Hematopoietic multipotent progenitor cell treated with erythropoietin and hydrocortisone succinate and interleukin-3 and kit ligand, for 15 days (in vitro differentiated cells): ENCODE data around the gene IL17REL.

Experiments
- DNase-seq: peaks from one replicate; pipeline ENCODE4 v3.0.0-alpha.2; 2015; ENCODE audit warnings: low spot score

The IL17REL gene

DNA sequence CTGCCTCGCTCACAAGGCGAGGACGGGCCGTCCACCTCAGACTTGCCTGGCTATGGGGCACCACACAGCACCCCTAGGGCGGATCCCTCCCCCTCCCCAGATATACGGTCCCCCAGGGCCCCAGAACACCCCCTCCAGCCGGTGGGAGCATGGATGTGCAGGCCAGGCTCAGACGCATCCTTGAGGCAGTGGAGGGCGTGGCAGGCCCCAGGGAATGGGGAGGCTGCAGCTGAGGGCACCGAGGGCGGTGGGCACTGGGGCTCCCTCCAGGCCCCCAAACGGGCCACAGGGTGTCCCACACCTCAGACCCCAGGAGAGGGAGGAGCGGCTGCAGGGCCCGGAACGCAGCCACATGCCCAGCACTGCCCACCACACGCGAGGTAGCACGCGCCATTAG, 33.5 kb upstream of the IL17REL start:
- DNase-seq: no peak

DNA sequence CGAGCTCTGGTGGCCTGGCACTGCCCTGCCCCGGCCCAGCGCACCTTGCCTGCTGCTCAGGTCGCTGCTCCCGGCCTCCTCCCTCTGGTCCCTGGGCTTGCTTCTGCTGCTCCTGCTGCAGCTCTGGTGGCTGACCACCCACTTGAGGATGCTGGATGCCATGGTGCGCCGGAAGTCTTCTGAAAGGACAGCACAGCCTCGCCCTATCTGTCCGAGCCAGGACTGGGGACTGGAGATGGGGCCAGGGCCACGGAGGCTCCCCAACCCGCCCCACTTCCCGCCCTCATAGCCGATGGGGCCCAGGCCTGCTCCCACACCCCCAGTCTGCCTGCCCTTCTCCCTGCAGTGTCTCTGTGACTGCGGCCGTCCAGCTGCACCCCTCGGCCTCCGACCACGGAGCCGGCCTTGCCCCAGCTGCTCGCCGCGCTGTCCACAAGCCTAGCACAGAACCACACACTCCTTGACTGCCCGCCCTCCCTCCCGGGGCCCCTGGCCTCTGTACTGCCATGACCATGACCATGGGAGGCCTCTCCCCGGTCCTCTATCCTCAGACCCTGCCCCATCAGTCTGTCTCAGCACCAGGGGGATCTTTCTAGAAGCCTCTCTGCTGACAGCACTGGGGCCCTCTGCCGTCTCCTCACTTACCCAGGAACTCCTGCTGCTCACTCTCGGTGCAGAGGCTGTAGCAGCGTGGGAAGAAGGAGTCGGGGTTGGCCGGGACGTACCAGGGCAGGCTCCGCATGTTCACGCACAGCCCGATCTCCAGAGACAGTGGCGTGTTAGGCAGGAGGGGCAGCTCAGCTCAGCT, 32.9 kb upstream of the IL17REL start:
- no peak for DNase-seq

DNA sequence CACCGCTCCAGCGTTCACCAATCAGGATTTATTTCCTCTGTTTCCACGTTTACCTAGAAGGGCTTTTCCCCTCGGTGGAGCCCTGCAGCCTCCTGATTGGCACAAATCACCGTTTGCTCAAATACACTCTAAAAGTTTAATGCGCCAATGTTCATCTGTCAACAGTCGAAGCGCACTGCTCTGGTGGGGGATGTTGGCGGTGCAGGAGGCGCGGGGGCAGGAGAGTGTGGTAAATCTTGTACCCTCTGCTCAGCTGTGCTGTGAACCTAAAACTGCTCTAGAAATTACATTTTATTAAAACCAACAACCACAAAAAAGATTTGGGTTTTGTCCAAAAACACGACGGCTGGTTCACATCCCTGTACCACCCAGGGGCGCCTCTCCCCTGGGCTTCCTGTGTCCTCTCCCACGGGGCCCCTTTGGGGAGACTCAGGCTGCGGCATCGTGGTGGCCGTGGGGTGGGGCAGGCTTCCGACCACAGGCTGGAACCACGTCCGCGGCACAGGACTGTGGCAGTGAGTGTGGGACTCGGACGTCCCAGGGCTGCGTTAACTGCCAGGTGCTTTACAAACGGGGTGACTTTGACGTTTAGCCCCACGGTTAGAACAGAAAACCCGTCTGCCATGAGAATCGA, 32.0 kb upstream of the IL17REL start:
- DNase-seq: no peak

DNA sequence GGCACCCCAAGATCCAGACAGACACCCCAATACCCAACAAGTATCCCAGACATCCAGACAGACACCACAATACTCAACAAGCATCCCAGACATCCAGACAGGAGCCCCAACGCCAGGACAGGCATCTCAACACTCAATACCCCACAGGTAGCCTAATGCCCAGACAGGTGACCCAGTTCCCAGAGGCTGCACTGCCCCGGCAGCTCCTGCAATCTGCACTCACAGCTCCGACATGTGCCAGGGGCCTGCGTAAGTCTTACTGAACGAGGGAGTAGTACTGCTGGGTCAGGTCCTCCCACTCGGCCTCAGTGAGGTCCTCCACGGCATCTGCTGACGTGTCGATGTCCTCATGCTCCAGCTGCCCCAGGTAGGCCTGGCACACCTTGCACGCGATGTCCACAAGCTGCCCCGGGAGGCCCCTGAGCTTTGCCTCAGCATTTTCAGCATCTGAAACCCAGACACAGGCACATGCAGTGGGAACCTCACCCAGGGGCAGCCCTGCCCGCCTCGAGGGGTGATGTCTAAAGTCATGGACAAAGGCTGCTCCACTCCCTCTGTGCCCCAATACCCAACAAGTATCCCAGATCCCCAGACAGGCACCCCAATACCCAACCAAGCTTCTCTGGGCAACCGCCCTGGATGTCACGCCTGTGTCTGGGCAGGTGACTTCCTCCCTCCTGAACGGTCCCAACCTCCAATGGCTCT, 28.9 kb upstream of the IL17REL start:
- no peak for DNase-seq

DNA sequence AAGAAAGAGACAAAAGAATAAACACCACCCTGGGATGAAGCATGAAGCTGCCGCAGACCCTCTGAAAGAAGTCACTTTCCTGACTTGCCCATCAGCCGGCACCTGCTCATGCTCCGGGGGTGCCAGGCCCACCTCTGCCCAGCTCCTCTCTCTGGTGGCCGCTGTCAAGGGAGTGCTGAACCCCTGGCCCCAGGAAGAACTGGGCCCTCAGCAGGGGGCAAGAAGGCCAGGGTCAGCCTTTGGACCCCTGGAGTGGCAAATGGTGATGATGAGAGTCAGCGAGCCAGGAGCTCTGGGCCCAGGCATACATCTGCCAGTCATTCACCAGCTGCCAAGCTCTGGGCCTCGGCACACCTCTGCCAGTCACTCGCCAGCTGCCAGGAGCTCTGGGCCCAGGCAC, 28.2 kb upstream of the IL17REL start:
- DNase-seq: no peak

DNA sequence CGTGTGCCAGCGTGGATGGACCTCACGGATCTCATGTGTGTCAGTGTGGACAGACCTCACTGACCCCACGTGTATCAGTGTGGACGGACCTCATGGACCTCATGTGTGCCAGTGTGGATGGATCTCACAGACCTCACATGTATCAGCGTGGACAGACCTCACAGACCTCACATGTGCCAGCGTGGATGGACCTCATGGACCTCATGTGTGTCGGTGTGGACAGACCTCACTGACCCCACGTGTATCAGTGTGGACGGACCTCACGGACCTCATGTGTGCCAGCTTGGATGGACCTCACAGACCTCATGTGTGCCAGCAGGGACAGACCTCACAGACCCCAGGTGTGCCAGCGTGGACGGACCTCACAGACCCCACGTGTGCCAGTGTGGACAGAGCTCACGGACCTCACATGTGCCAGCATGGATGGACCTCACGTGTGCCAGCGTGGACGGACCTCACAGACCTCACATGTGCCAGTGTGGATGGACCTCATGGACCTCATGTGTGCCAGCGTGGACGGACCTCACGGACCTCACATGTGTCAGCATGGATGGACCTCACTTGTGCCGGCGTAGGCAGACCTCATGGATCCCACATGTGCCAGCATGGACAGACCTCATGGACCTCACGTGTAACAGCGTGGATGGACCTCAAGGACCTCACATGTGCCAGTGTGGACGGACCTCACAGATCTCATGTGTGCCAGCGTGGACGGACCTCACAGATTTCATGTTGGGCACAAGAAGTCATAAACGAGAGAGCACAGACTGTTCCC, 27.3 kb upstream of the IL17REL start:
- no peak for DNase-seq

DNA sequence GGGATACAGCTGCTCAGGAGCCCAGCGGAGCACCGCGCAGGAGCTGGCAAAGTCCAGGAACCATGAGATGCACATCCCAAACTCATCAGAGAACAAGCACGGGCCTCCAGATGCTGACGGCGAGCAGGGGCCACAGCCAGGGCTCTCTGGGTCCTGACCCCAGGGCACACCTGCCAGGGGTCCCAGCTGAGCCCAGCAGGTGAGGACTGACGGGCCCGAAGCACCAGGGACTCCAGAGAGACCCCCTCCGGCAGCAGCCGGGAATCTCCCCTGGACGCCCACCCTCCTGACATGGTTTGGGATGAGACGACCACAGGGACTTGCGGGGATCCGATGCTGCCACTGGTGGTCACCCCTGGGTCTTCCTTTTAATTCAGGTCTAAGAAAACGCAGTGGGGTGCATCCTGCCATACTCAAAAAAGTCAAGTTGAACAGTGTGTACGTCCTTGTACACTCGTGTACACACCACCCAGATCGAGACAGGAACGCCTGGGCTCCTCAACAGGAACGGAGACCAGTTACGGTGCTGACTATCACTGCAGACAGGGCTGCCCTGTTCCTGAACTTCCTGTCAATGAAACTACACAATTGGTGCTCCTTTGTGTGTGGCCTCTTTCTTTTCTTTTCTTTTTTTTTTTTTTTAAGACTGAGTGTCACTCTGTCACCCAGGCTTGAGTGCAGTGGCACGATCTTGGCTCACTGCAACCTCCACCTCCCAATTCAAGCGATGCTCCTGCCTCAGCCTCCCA, 23.6 kb upstream of the IL17REL start:
- no peak for DNase-seq

DNA sequence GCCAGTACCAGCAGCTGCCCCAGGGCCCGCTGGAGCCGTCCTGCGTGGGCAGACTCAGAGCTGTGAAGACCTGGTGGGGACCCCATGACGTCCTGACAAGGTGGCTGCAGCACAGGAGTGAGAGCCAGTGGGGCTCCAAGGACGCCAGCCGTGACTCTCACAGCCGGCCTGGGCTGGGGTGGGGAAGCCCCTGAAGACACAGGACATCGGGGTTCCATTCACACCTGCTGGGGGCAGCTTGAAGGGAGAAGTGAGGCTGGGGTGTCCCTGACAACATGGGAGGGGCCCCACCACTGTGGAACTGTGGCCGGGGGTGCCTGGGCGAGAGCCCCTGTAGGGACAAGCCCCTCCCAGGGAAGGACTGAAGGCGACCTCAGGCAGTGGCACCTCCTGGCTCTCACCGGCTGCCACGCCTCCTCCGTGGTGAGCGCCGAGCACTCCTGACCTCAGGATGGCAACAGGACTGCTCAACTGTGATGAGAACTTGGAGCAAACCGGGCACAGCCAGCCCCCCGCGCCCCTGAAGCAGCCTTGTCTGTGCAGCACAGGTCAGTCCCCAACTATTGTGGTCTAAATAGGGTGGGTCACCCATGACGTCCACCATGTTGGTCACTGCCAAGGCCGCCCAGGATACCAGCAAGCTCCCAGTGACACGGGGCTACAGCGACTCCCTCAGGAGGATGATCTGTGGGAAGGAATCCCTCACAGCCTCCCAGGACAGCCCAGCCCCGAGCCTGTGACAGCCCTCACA, 22.7 kb upstream of the IL17REL start:
- no peak for DNase-seq

DNA sequence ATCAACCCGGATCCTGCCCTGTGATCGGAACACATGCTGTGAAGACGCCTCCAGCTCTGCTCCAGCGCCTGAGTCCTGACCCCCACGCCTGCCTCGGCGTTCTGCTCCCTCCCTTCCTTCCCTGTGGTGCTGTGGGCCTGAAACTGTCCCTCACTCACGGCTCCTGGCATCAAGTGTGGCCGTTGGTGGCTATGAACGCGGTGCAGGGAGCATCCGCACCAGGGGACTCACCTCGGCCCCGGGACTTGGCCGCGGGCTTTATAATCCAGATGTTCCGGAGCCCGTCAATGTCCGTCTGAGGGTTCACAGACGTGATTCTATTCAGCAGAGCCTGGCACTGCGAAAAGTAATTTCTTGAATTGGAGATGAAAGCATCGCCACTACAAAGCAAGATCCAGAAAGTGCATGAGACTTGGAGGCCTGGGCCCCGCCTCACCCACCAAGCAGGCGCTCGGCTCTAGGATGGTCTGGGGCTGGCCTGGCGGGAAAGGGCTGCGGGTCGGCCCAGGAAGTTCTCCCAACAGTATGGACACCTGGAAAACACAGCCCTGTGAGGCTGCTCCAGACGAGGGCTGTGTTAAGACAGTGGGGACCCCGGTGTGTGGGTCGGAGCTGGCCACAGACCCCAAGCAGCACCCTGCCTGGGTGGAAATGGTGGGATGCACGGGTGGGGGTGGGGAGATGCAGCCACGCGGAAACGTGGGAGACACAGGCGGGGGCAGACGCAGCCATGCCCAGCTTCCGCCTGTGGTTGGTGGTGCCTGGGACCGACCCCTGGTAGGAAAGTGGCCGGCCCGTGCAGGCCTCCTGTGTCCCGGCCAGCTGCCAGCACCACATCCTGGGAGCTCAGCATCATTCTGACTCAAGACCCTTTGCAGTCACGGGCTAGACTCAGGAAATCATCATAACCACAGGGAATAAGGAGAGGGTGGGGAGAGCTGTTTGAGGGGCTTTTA, 21.8 kb upstream of the IL17REL start:
- no peak for DNase-seq

DNA sequence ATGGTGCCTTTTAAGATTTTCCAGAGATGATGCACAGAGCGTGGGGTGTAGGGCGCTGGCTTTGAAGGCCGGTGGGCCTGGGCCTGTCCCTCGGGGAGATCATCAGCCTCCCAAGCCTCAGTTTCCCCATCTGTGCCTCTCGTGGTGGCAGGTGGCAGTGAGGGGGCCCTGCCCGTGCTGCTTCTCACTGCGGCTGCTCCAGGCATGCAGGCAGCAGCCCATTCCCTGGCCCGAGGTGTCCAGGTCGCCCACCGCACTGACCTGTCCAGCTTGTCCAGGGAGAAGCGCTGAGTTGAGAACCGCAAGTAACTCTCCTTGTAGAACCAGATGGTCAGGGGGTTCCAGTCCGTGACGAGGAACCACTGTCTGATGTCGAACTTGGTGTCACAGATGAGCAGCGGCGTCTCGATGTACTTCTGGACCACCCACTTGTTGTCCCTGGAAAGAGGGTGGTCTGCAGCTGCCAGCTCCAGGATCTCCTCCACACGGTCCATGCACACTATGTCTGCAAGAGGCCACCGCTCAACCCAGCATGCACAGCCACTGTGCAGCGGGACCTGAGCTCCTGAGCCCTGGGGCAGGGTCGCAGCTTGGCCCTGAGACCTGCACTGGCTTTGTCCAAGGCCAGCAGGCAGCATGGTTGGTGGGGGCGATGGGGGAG, 20.5 kb upstream of the IL17REL start:
- DNase-seq: no peak

DNA sequence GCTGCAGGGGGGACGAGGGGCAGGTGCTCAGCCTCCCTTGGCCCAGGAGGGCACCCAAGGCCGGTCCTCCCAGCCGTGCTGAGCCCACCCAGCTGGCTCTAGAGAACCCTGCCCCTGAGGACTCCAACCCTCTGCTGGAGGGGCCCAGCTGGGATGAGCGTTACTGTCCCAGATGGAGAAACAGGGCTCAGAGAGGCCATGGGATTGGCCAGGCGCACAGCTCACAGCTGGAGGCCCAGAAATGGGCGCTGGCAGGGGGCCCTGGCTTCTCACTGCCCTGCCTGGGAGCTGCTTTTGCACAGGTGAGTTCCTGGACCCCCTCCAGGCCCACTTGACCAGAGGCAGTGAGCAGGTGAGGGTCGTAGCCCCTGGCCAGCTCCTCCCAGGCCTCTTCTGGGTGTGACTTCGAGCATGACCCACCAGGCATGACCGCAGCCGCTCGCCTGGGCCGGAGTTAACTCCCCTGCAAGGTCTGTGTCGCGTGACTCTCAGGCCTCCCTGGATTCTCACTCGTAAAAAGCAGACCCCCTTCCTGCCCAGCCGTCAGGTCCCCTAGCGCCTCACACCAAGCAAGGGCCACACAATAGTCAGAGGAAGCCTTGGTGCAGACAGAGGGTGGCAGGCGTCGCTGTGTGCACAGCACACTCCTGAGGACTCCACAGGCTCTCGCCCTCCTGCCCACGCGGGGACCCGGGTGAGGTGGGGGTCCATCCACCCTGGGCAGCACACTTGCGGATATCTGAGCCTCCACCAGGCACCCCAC, 19.7 kb upstream of the IL17REL start:
- no peak for DNase-seq

DNA sequence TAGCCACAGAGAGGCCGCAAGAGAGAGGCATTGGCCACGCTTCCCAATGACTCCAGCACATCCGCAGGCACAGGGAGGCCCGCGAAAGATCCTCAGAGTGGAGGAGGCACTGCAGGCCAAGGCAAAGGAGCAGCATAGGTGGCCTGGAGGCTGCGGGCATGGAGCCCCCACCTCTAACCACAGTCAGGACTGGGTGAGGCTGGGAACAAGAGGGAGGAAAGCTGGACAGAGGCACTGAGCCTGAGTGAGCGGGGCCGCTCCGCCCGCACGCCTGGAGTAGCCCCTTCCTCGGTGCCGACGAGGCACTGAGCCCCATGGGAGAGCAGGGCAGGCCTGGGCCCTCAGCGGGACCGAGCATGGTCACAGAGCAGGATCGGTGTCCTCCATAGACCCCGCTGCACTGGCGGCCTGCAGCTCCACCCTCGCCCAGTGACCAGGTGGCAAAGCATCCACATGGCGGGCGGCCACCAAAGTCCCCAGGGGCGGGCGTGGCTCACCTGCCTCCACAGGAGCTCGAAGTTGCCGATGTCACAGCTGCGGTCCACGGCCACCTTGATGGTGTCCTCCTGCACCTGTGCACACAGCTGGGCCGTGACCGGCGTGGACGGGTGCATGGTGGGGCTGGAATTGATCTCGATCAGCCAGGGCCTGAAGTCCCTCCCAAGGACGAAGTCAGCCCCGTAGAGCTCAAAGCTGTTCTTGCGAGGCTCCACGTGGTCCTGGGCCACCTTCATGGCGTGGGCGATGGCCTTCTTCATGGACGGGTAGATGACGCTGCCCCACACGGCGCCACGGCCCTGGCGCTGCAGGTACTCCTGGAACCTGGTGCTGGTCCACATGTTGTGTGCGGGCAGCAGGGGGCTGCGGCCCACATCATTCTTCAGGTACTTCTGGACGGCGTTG, 18.9 kb upstream of the IL17REL start:
- no peak for DNase-seq

DNA sequence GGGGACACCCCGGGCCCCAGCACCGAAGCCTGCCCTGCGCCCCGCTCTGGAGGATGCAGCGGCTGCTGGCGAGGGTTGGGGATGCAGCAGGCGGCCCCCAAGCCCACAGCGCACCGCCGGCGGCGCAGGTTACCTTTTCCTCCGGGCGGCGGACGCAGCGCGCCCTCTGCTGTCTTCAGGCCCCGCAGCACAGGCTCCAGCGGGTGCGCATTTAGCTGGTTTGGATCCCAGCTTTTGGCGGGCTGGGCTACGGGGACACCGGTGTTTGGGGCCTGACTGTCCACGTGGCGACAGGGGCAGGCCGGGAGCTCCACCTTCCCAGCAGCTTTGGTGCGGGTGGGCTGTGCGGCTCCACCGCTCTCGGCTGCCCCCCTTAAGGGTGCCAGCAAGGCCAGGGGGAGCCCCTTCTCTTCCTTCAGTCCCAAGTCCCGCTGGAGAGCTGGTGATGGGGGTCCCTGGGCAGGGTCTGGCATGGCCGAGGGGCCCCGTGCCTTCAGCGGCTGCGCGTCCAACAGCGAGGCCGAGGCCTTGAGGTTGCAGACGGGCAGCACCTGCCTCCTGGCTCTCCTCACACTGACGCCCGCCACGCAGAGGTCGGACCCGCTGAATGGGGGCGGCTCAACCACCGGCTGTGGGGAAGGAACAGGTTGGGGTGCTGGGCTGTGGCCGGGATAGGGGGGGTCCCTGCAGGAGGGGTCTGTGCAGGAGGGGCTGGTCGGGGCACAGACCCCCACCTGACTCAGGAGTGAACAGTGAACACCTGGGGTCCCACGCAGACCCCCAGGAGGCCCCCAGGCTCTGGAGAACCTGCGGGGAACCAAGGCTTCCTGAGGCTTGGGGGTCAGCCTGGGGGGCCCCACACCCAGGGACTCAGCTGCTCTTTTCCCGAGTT, 18.0 kb upstream of the IL17REL start:
- peak; percentile 54 for DNase-seq

DNA sequence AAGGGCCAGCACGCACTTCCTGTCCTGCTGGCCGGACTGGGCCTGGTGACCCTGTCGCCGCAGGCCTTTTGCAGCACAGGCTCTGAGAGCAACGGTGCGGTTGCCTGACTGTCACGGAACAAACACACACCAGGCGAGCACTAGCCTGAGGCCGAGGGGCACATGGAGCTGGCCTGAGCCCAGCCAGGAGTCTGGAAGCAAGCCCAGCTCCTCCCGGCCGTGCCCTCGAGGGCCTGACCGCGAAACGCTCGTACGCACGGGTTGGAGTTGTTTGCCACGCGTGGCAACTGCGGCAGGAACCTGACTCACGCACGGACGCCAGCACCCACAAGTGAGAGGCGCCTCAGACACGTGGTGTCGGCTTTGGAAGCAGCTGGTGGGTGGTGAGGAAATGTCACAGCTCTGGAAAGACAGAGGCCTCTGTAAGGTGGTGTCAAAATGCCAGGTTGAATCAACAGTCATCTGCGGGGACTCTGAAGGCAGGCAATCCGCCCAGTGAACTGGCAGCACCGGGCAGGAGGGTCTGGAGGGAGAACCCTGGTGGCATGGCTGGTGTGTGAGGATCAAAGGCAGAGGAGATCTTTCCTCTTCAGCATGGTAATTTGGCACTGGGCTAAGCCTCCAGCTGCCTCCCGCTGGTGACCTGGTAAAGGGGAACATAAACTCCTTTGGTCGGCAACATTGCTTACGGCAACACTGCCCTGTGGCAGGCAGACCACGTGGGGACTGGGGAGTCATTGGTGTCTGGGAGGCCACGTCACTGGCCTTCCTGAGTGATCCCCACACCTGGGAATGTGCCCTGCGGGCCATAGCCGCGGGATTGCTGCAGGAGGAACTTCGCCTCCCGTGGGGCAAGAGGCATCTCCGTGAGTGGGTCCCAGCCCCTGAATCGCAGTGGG, 15.3 kb upstream of the IL17REL start:
- DNase-seq: no peak

DNA sequence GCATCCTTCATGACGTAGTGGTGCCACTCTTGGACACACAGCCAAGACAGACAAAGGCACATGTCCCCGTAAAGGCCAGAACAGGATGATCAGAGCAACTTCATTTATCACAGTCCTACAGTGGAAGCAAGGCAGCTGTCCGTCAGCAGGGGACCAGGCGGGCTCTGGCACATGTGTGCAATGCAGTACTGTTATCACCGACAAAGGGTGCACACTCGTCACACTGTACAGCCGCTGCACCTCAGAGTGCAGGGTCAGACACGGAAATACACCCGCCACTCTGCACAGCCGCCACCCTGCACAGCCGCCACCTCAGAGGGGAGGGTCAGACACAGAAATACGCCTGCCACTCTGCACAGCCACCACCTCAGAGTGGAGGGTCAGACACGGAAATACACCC, 13.4 kb upstream of the IL17REL start:
- no peak for DNase-seq
